Urothelium cell line (cell line): ENCODE results near the gene ERI2.

Source experiments
- DNase-seq: peaks from one replicate; pipeline ENCODE4 v3.0.0; 2011; ENCODE audit warnings: low spot score, mixed read lengths
- FAIRE-seq: peaks from 2 replicates; lab custom pipeline; 2011; peaks lifted over from hg19 to GRCh38; lab: Jason Lieb, UNC

The ERI2 gene

DNA sequence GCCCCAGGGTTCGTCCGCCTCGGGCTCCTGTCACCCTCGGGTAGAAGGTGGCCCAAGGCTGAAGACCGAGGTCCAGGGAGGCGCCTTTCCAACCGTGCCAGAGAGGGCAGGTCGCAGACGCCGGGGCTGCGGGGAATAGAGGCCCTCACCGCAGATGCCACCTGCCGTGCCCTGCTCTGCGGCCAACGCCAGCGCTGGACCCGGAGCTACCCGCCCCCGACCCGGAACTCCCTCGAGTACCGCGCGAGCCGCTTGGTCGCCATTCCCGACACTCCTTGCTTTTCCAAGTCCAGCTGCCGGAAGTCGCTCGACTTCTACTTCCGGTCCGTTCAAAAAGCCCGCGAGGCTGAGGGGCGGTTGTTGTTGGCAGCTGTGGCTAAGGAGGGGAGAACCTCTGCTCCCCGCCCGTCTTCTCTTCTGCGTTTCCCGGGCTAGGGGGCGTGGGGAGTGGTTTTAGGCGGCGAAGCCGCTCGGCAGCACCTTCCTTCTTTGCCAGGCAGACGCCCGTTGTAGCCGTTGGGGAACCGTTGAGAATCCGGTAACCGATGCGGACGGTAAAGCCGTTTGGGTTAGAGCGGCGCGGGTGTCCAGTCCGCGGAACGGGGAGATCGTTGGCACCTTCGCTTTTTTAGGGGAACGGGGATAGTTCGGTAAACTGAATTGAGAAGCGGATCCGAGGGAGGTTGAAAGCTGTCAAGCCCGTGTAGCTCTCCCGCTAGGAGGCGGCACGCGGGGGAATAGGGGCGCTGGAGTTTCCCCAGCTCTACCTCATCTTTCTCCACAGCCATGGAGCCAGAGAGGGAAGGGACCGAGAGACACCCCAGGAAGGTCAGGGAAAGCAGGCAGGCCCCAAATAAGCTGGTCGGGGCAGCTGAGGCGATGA lies at the start of gene ERI2, which contains the start of gene REXO5:
ERI2 (minus strand) TSS at position 305 of the 883 bp plus-strand sequence; CDS start at position 263, 42 bp downstream.
REXO5 (plus strand) TSS at position 360 of the 883 bp plus-strand sequence; CDS start at position 787, 427 bp downstream.
- DNase-seq (peak; percentile 92), FAIRE-seq (no peak)

DNA sequence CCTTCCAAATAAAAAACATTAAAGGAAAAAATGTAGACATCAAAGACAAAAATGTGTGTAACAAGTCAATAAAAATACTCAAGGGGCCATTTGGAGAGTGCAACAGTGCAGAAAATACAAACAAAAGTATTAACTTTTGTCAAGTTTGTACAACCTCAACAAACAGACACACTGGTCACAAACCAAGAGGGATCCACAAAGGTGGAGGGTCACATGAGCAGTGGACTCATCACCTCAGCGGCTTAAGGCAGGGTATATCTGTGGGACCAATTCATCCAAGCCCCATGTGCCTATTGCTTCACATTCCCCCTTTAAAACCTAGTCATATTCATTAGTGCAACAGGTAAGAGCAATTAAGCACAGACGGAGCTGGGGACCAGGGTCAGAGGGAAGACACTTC lies 48.7 kb upstream of the ERI2 start:
- no peak for DNase-seq
- no peak for FAIRE-seq

- DNase-seq (no peak), FAIRE-seq (no peak)
Measured at GRCh38 chr16:20853981-20854620, 47.8 kb upstream of the ERI2 start.

GRCh38 chr16:20853143-20853542 lies 46.9 kb upstream of the ERI2 start:
- FAIRE-seq, result no peak
- no peak for DNase-seq

DNA sequence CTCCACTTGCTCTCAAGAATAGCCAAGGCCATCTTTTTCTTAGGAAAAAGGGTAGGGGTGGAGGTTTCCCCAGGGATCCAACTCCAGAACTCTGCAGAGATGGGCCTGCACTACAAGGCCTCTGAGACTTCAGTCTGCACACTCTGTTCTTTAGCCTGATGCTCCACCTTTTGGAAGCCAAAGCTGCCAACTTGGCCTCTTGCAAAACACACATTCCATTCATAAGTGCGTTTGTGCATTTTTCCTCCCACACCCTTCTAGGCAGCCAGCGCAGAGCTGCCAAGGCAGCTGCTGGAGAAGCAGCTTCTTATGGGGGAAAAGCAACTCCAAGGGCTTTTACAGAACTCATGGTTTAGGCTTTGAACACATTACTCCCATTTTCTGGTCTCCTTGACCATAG lies 45.3 kb upstream of the ERI2 start:
- FAIRE-seq, result no peak
- peak; percentile 55 for DNase-seq

GRCh38 chr16:20850981-20851380 lies 44.7 kb upstream of the ERI2 start:
- no peak for DNase-seq
- FAIRE-seq, result no peak

- DNase-seq, result peak; percentile 37
- FAIRE-seq, result no peak
Measured at GRCh38 chr16:20849589-20850390, 43.5 kb upstream of the ERI2 start.

- DNase-seq (no peak), FAIRE-seq (no peak)
Measured at GRCh38 chr16:20847550-20847949, 41.3 kb upstream of the ERI2 start.

DNA sequence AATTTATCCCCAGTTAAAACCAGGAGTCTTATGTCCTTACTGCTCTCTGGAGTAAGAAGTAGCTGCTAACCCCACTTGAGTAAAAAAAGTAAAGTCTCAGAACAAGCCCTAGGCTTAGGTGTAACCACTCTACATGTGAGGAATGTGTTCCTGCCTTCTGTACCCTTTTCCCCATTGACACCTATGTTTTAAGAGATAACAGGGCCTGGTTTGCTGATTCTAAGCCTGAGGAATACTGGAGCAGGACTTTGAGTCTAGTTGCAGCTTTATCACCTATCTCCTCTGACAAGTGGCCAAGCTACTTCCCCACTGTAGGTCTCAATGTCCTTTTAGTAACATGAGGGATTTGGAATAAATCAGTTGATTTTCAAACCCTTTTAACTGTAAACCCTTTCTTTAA lies 40.3 kb upstream of the ERI2 start:
- DNase-seq (no peak), FAIRE-seq (no peak)

DNA sequence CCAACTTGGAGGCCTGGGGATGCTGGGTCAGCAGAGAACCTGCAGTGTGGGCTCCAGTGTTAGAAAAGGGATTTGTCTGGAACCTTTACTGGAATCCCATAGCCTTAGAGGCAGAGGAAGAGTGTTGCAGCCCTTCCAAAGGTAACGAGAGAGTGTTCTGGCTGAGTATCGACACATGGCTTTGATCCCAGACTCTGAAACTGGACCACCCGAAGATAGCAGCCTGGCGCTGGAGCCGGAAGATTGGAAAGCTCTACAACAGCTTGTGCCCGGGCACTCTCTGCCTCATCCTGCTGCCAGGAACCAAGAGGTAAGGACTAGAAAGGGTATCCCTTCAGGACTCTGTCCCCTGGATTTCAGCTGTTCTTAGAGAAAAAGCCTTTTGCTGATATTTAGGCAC lies 39.8 kb upstream of the ERI2 start:
- no peak for FAIRE-seq

DNA sequence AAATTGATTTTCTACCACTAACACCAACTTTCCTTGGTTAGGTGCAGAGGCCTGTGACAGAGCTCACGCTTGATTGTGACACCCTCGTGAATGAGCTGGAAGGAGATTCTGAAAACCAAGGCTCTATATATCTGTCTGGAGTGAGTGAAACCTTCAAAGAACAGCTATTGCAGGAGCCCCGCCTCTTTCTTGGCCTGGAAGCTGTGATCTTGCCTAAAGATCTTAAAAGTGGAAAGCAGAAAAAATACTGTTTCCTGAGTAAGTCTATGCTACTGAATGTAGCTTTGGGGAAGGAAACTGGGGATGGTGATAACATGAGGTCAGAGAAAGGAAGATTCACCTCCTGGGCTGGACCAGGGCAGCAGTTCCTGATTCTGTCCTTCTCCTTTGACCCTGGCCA lies 38.3 kb upstream of the ERI2 start:
- FAIRE-seq (no peak), DNase-seq (no peak)

More for the DNA sequence above, 39.8 kb upstream of the ERI2 start:
- DNase-seq, result no peak

DNA sequence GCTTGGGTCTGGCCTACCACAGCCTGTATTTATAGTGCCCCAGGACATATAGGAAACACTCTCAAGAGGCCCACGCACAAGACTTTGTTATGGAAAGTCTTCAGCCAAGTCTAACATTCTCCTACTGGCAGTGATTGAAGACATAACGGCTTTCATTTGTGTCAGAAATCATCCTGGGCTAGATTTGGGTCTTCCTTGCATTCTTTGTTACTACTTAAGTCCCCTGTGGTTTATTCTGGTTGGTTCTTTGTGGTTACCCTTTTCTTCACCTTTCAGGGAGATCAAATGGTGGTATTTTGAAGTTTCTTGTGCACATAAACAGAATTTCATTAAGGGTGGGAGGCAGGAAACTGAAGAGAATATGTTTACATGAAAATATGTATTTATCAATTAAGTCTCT lies 37.8 kb upstream of the ERI2 start:
- no peak for FAIRE-seq

GRCh38 chr16:20839504-20839903 lies 33.2 kb upstream of the ERI2 start:
- FAIRE-seq (no peak), DNase-seq (no peak)

More for the DNA sequence above, 37.8 kb upstream of the ERI2 start:
- no peak for DNase-seq

- no peak for DNase-seq
- FAIRE-seq, result no peak
Measured at GRCh38 chr16:20838240-20838639, 32.0 kb upstream of the ERI2 start.

DNA sequence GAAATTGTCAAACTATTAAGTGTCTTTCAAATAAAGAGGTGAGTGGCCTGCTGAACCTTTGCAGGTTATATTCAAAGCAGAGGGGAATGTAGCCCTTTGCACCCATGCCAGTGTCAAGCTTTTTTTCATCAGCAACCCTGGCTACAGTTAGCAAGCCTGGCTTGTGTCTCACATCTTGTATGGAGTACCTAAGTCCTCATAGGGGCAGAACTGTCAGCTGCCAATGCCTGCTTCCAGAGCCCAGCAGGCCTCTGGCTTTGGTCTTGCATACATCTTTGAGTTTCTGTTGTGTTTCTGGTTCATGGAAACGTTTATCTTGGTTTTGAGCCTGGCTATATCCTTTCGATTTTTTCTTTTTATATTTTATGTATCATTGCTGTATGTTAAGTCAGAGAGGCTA lies 26.8 kb upstream of the ERI2 start:
- no peak for FAIRE-seq

GRCh38 chr16:20830372-20830771 lies 24.1 kb upstream of the ERI2 start:
- no peak for FAIRE-seq
- DNase-seq, result no peak

More for the DNA sequence above, 26.8 kb upstream of the ERI2 start:
- no peak for DNase-seq

- DNase-seq (no peak), FAIRE-seq (no peak)
Measured at GRCh38 chr16:20829536-20829935, 23.3 kb upstream of the ERI2 start.

GRCh38 chr16:20826039-20826566 lies 19.8 kb upstream of the ERI2 start:
- no peak for DNase-seq
- FAIRE-seq, result no peak

DNA sequence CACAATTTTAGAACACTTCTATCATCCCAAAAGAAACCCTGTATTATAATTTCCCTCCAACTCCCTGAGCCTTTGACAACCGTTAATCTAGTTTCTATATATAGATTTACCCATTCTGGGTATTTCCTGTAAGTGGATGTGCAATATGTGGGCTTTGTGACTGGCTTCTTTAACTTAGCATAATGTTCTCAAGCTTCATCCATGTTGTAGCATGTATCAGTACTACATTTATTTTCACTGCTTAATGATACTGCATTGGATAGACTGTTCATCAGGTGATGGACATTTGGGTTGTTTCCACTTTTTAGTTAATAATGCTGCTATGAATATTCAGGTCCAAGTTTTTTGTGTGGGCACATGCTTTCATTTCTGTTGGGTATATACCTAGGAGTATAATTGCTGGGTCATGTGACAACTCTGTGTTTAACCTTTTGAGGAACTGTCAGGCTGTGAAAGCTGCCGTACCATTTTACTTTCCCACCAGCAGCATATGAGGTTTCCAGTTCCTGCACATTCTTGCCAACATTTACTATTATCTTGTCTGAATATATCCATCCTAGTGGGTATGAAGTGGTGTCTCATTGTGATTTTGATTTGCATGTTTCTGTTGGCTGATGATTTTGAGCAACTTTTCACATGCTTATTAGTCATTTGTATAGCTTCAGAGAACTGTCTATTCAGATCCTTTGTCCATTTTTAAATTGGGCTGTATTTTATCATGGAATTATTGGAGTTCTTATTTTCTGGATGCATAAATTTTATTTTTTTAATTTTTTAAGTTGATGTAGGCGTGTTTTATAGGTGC lies 16.5 kb upstream of the ERI2 start:
- no peak for DNase-seq
- no peak for FAIRE-seq

DNA sequence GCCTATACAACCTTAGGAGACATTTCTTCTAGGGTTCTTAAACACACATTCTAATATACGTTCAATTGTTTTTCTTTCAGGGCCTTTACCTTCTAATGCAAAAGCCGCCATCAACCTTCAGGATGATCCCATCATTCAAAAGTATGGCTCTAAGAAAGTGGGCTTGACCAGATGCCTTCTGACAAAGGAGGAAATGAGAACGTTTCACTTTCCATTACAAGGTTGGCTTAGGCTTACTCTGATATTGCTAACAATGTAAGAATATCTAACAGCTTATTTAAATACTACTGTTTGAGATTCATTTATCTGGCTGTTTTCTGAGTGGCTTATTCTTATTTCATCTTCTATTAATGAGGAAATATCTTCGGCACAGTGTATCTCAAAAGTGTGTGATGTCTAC lies 15.4 kb upstream of the ERI2 start:
- FAIRE-seq (no peak), DNase-seq (no peak)
